Measurements from ENCODE around the gene OXLD1.
A peak's percentile ranks its signal among the peaks of the same experiment; 100 is the strongest.
"Not testable (repeated sequence)": the region's sequence is repeated elsewhere in the genome, so short reads cannot be mapped to it uniquely, and the experiment has no call there.

OXLD1 gene

GRCh38 chr17:81682565-81683207 is 16.3 kb upstream of the OXLD1 start:
- DNase-seq = no peak
- H3K4me3 Mint-ChIP-seq = peak overlapping the region; percentile 84 to 85
- peak overlapping the region; percentile 90 for H3K27ac Mint-ChIP-seq
- H3K9me3 Mint-ChIP-seq = no peaks in the 10 kb centered on the region
- H3K27me3 Mint-ChIP-seq = no peaks in the 10 kb centered on the region
- H3K4me1 Mint-ChIP-seq = peaks cover 29 to 40% of the 10 kb centered on the region in 2 donors
- H3K36me3 Mint-ChIP-seq = peaks cover 25 to 38% of the 10 kb centered on the region in 2 donors
- no peak for ATAC-seq (replicated peaks)

- no peak for ATAC-seq (replicated peaks)
- no peak for DNase-seq
- Mint-ChIP-seq H3K36me3 (peaks cover 17 to 28% of the 10 kb centered on the region in 2 donors), H3K4me1 (peaks cover 24 to 35% of the 10 kb centered on the region in 2 donors), H3K27ac (peak overlapping the region; percentile 56), H3K9me3 (no peaks in the 10 kb centered on the region), H3K4me3 (peak overlapping the region; percentile 30 to 36), H3K27me3 (no peaks in the 10 kb centered on the region)
Measured at GRCh38 chr17:81681672-81682071, 15.3 kb upstream of the OXLD1 start.

- Mint-ChIP-seq H3K36me3 (peaks cover 13 to 25% of the 10 kb centered on the region in 2 donors), H3K4me1 (peaks cover 21 to 37% of the 10 kb centered on the region in 2 donors), H3K9me3 (no peaks in the 10 kb centered on the region), H3K27me3 (no peaks in the 10 kb centered on the region), H3K27ac (no peak overlapping the region), H3K4me3 (no peak overlapping the region)
- no peak for DNase-seq
- no peak for ATAC-seq (replicated peaks)
Measured at GRCh38 chr17:81680150-81680549, 13.7 kb upstream of the OXLD1 start.

GRCh38 chr17:81676906-81677305 is 10.5 kb upstream of the OXLD1 start:
- peaks cover 31% of the 10 kb centered on the region in 2 donors for H3K36me3 Mint-ChIP-seq
- H3K9me3 Mint-ChIP-seq = no peaks in the 10 kb centered on the region
- H3K4me3 Mint-ChIP-seq = no peak overlapping the region
- DNase-seq (no peak), ATAC-seq (replicated peaks) (no peak)
- H3K4me1 Mint-ChIP-seq = peaks cover 14 to 39% of the 10 kb centered on the region in 2 donors
- peak overlapping the region; percentile 25 for H3K27ac Mint-ChIP-seq
- H3K27me3 Mint-ChIP-seq = no peaks in the 10 kb centered on the region

GRCh38 chr17:81675515-81676221 is 9.3 kb upstream of the OXLD1 start:
- peak; percentile 25 to 44 for ATAC-seq (replicated peaks)
- H3K4me3 Mint-ChIP-seq, H3K9me3 Mint-ChIP-seq, DNase-seq, H3K27me3 Mint-ChIP-seq: not testable (repeated sequence)
- Mint-ChIP-seq H3K4me1 (peaks cover 11 to 36% of the 10 kb centered on the region in 2 donors), H3K27ac (peak overlapping the region; percentile 62), H3K36me3 (peaks cover 27 to 38% of the 10 kb centered on the region in 2 donors)

GRCh38 chr17:81673561-81674258 is 7.3 kb upstream of the OXLD1 start:
- H3K27me3 Mint-ChIP-seq = no peaks in the 10 kb centered on the region

GRCh38 chr17:81672954-81673353 is 6.5 kb upstream of the OXLD1 start:
- peaks cover 40 to 48% of the 10 kb centered on the region in 2 donors for H3K36me3 Mint-ChIP-seq
- H3K4me1 Mint-ChIP-seq = peaks cover 14 to 45% of the 10 kb centered on the region in 2 donors
- no peak overlapping the region for H3K4me3 Mint-ChIP-seq

More at GRCh38 chr17:81673561-81674258, 7.3 kb upstream of the OXLD1 start:
- ATAC-seq (replicated peaks) (no peak), DNase-seq (no peak)
- no peaks in the 10 kb centered on the region for H3K9me3 Mint-ChIP-seq
- H3K36me3 Mint-ChIP-seq = peaks cover 38 to 43% of the 10 kb centered on the region in 2 donors
- no peak overlapping the region for H3K4me3 Mint-ChIP-seq
- no peak overlapping the region for H3K27ac Mint-ChIP-seq
- peaks cover 9 to 38% of the 10 kb centered on the region in 2 donors for H3K4me1 Mint-ChIP-seq

GRCh38 chr17:81672504-81672903 is 6.1 kb upstream of the OXLD1 start:
- Mint-ChIP-seq H3K4me1 (peaks cover 19 to 50% of the 10 kb centered on the region in 2 donors), H3K4me3 (no peak overlapping the region), H3K9me3 (no peaks in the 10 kb centered on the region), H3K27me3 (no peaks in the 10 kb centered on the region), H3K36me3 (peaks cover 45 to 50% of the 10 kb centered on the region in 2 donors), H3K27ac (no peak overlapping the region)
- ATAC-seq (replicated peaks) = no peak
- no peak for DNase-seq

More at GRCh38 chr17:81672954-81673353, 6.5 kb upstream of the OXLD1 start:
- no peak overlapping the region for H3K27ac Mint-ChIP-seq
- DNase-seq (no peak), ATAC-seq (replicated peaks) (no peak)
- H3K27me3 Mint-ChIP-seq = no peaks in the 10 kb centered on the region
- H3K9me3 Mint-ChIP-seq = no peaks in the 10 kb centered on the region

GRCh38 chr17:81667754-81668153 is 1.3 kb upstream of the OXLD1 start:
- no peaks in the 10 kb centered on the region for H3K27me3 Mint-ChIP-seq
- DNase-seq (no peak), ATAC-seq (replicated peaks) (no peak)
- peaks cover 46 to 63% of the 10 kb centered on the region in 2 donors for H3K36me3 Mint-ChIP-seq
- H3K27ac Mint-ChIP-seq = peak overlapping the region; percentile 96
- H3K9me3 Mint-ChIP-seq = no peaks in the 10 kb centered on the region
- H3K4me3 Mint-ChIP-seq = peak overlapping the region; percentile 90
- H3K4me1 Mint-ChIP-seq = peaks cover 21 to 43% of the 10 kb centered on the region in 2 donors

GRCh38 chr17:81666092-81666341 is 388 bp downstream of the OXLD1 start:
- Mint-ChIP-seq H3K27me3 (no peaks in the 10 kb centered on the region), H3K4me1 (peaks cover 21 to 38% of the 10 kb centered on the region in 2 donors), H3K27ac (peak overlapping the region; percentile 96), H3K36me3 (peaks cover 35 to 50% of the 10 kb centered on the region in 2 donors), H3K9me3 (no peaks in the 10 kb centered on the region), H3K4me3 (peak overlapping the region; percentile 90)
- ATAC-seq (replicated peaks) (no peak), DNase-seq (no peak)

- H3K4me1 Mint-ChIP-seq = peaks cover 21 to 38% of the 10 kb centered on the region in 2 donors
- H3K27ac Mint-ChIP-seq = peak overlapping the region; percentile 96
- H3K36me3 Mint-ChIP-seq = peaks cover 35 to 50% of the 10 kb centered on the region in 2 donors
- no peaks in the 10 kb centered on the region for H3K9me3 Mint-ChIP-seq
- DNase-seq = no peak
- H3K4me3 Mint-ChIP-seq = peak overlapping the region; percentile 90
- H3K27me3 Mint-ChIP-seq = no peaks in the 10 kb centered on the region
- ATAC-seq (replicated peaks) = peak; percentile 42 to 45
Measured at GRCh38 chr17:81665205-81666091, 957 bp downstream of the OXLD1 start.

- DNase-seq (no peak), ATAC-seq (replicated peaks) (no peak)
- Mint-ChIP-seq H3K4me3 (peak overlapping the region; percentile 13 to 32), H3K27me3 (no peaks in the 10 kb centered on the region), H3K9me3 (no peaks in the 10 kb centered on the region), H3K36me3 (peaks cover 26 to 37% of the 10 kb centered on the region in 2 donors), H3K27ac (peak overlapping the region; percentile 37), H3K4me1 (peaks cover 21 to 38% of the 10 kb centered on the region in 2 donors)
Measured at GRCh38 chr17:81664051-81664470, 2.3 kb downstream of the OXLD1 start.

GRCh38 chr17:81662002-81662401 is 4.4 kb downstream of the OXLD1 start:
- peaks cover 11 to 22% of the 10 kb centered on the region in 2 donors for H3K4me1 Mint-ChIP-seq
- H3K27ac Mint-ChIP-seq = no peak overlapping the region
- H3K9me3 Mint-ChIP-seq = no peaks in the 10 kb centered on the region
- H3K27me3 Mint-ChIP-seq = no peaks in the 10 kb centered on the region
- DNase-seq (no peak), ATAC-seq (replicated peaks) (no peak)
- no peak overlapping the region for H3K4me3 Mint-ChIP-seq
- peaks cover 18 to 24% of the 10 kb centered on the region in 2 donors for H3K36me3 Mint-ChIP-seq

- no peak for DNase-seq
- H3K27ac Mint-ChIP-seq = no peak overlapping the region
- H3K9me3 Mint-ChIP-seq = no peaks in the 10 kb centered on the region
- H3K36me3 Mint-ChIP-seq = peaks cover 10 to 11% of the 10 kb centered on the region in 2 donors
- H3K4me1 Mint-ChIP-seq = peaks cover 5 to 10% of the 10 kb centered on the region in 2 donors
- ATAC-seq (replicated peaks) = no peak
- no peak overlapping the region for H3K4me3 Mint-ChIP-seq
- H3K27me3 Mint-ChIP-seq = no peaks in the 10 kb centered on the region
Measured at GRCh38 chr17:81660441-81660840, 6.0 kb downstream of the OXLD1 start.

Measured in stimulated activated naive B cell treated with anti-CD40 and anti-IgM and Interleukin-4, amounts not matched to agents 10 μg/mL and 1 μg/mL and 100 μg/mL, for 72 hours (primary cell).